Calu3 (cell line): ENCODE results near the gene TERC. TPM values are rescaled to one million over a fixed set of nuclear protein-coding genes. Genes with fewer than 3 reads are reported as not detected.

ENCODE experiments used
- BruUV-seq: library from RNA; stranded (reverse); fragments of 400-500 nt; replicated peaks from 2 replicates; lab custom pipeline; 2021; lab: Mats Ljungman, UMichigan
- CTCF ChIA-PET: fragments of 300-600 bp; sonication (Branson Sonifier 250); formaldehyde crosslinking; loops from one replicate; lab custom pipeline; 2022; ENCODE audit warnings: antibody characterized with exemption; lab: Charles Lee
- DNase-seq: peaks from one replicate; pipeline ENCODE4 v3.0.0; 2022
- H3K27ac Mint-ChIP-seq: one replicate; pipeline ENCODE4 v1.8.0; 2022; ENCODE audit warnings: mixed read lengths; ENCODE audit not compliant: unreplicated experiment
- H3K27me3 Mint-ChIP-seq: one replicate; pipeline ENCODE4 v1.8.0; 2022; ENCODE audit warnings: mixed read lengths; ENCODE audit not compliant: unreplicated experiment
- H3K36me3 Mint-ChIP-seq: one replicate; pipeline ENCODE4 v1.8.0; 2022; ENCODE audit warnings: mild to moderate bottlenecking, moderate library complexity, mixed read lengths; ENCODE audit not compliant: insufficient read depth, unreplicated experiment
- H3K4me1 Mint-ChIP-seq: one replicate; pipeline ENCODE4 v1.8.0; 2022; ENCODE audit warnings: mild to moderate bottlenecking, low read depth, mixed read lengths; ENCODE audit not compliant: unreplicated experiment
- H3K4me3 Mint-ChIP-seq: one replicate; pipeline ENCODE4 v1.8.0; 2022; ENCODE audit warnings: mild to moderate bottlenecking, low read depth, moderate library complexity, mixed read lengths; ENCODE audit not compliant: unreplicated experiment
- H3K9me3 Mint-ChIP-seq: one replicate; pipeline ENCODE4 v1.8.0; 2022; ENCODE audit warnings: low read depth, mixed read lengths; ENCODE audit not compliant: unreplicated experiment
- intact Hi-C: fragments of 100-400 bp; cut with micrococcal nuclease; formaldehyde crosslinking; loops from one replicate; pipeline ENCODE4 v1.10.0; 2022; ENCODE audit not compliant: unreplicated experiment
- total RNA-seq: library from RNA; stranded (reverse); gene quantifications from 2 replicates; pipeline ENCODE4 v1.2.3, GENCODE V29; 2022
- TF ChIP-seq, protein P1 (sequence below): fragments of 200-600 bp; IDR thresholded peaks from one replicate; pipeline ENCODE4 v1.8.0; 2022; ENCODE audit warnings: antibody characterized with exemption; ENCODE audit not compliant: unreplicated experiment

TERC gene
- total RNA-seq, 1 experiment from 2014 or later: 11.0 TPM

DNA sequence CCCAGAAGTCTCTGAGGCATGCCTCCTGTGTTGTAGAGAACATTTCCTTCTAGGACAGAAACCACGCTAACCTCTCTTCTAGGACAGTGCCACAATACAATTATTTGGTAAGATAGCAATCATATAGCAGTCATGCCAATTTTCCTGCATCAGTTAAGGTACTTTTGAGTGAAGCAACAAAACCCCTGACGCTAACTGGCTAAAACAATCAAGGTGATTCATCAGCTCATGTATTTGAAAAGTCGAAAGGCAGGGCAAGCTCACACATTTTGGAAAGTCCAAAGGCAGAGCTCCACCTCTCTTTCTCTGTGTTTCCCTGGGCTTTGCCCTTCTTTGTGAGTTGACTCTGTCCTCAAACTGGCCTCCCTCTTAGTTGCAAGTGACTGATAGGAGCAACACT lies 10.1 kb downstream of the TERC start:
- Mint-ChIP-seq H3K9me3 (peaks cover 10% of the 10 kb centered on the region), H3K36me3 (no peaks in the 10 kb centered on the region), H3K4me3 (no peak overlapping the region), H3K27me3 (no peaks in the 10 kb centered on the region), H3K4me1 (peaks cover 12% of the 10 kb centered on the region), H3K27ac (no peak overlapping the region)
- TF ChIP-seq, protein P1, sequence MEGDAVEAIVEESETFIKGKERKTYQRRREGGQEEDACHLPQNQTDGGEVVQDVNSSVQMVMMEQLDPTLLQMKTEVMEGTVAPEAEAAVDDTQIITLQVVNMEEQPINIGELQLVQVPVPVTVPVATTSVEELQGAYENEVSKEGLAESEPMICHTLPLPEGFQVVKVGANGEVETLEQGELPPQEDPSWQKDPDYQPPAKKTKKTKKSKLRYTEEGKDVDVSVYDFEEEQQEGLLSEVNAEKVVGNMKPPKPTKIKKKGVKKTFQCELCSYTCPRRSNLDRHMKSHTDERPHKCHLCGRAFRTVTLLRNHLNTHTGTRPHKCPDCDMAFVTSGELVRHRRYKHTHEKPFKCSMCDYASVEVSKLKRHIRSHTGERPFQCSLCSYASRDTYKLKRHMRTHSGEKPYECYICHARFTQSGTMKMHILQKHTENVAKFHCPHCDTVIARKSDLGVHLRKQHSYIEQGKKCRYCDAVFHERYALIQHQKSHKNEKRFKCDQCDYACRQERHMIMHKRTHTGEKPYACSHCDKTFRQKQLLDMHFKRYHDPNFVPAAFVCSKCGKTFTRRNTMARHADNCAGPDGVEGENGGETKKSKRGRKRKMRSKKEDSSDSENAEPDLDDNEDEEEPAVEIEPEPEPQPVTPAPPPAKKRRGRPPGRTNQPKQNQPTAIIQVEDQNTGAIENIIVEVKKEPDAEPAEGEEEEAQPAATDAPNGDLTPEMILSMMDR: no peak
- CTCF ChIA-PET: interaction anchor here (0.6 to 1.3 kb wide), 2 partner anchors 14 to 353 kb away, joined by 3 read pairs; no protein-coding TSS in a partner anchor
- no peak for DNase-seq
- BruUV-seq: no TSS peak
- intact Hi-C loops: no loop called here

DNA sequence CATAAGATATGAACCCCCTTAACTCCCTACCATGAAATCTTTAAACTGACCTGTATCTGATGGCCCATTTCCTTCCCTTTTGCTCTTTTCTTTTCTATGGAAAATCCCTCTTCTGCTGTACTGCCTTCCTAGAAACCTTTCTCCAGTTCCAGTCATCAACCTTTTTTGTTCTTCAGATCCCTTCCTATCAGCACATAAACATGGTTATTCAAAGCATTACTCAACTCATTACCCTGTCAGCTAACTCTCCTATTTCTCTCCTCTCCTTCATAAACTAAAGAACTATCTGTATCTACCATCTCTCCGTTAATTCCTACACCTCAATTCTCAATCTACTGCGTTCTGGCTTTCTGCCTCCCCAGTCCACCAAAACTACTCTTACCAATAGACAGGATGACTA lies 13.0 kb downstream of the TERC start:
- intact Hi-C loops: no loop called here
- H3K9me3 Mint-ChIP-seq: peaks cover 5% of the 10 kb centered on the region
- TF ChIP-seq, protein P1: no peak
- no TSS peak for BruUV-seq
- no peak overlapping the region for H3K27ac Mint-ChIP-seq
- peaks cover 24% of the 10 kb centered on the region for H3K4me1 Mint-ChIP-seq
- H3K4me3 Mint-ChIP-seq: no peak overlapping the region
- H3K27me3 Mint-ChIP-seq: peaks cover 9% of the 10 kb centered on the region
- H3K36me3 Mint-ChIP-seq: no peaks in the 10 kb centered on the region
- no peak for DNase-seq
- CTCF ChIA-PET: no interaction called here

GRCh38 chr3:169750665-169751064 lies 14.2 kb downstream of the TERC start:
- no peak for DNase-seq
- BruUV-seq: no TSS peak
- CTCF ChIA-PET: no interaction called here
- TF ChIP-seq, protein P1: no peak
- H3K27me3 Mint-ChIP-seq: peaks cover 14% of the 10 kb centered on the region
- intact Hi-C loops: no loop called here
- H3K4me1 Mint-ChIP-seq: peaks cover 24% of the 10 kb centered on the region
- no peak overlapping the region for H3K27ac Mint-ChIP-seq
- no peaks in the 10 kb centered on the region for H3K36me3 Mint-ChIP-seq
- H3K4me3 Mint-ChIP-seq: no peak overlapping the region
- H3K9me3 Mint-ChIP-seq: no peaks in the 10 kb centered on the region

DNA sequence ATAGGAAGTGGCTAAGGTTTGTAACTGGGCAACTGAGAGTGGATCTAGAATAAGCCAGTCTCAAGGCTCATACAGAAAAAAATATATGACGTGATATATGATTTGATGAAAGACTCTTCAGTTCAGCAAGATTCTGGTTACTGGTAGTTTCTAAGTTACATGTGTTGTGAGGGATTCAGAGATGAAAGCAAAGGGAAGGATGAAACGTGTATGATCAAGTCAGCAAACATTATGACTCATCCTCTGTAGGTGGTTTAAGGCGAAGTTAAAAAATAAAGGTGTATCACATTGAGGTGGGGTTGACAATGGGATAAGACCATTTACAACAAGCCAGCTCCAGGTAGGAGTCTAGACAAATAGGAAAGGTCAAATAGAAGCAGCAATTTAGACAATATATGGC lies 16.2 kb downstream of the TERC start:
- peaks cover 12% of the 10 kb centered on the region for H3K4me1 Mint-ChIP-seq
- H3K4me3 Mint-ChIP-seq: no peak overlapping the region
- no peaks in the 10 kb centered on the region for H3K9me3 Mint-ChIP-seq
- BruUV-seq: no TSS peak
- no peak overlapping the region for H3K27ac Mint-ChIP-seq
- no peak for DNase-seq
- H3K36me3 Mint-ChIP-seq: no peaks in the 10 kb centered on the region
- TF ChIP-seq, protein P1: no peak
- H3K27me3 Mint-ChIP-seq: peaks cover 14% of the 10 kb centered on the region
- CTCF ChIA-PET: no interaction called here
- intact Hi-C loops: loop anchor here (10.0 kb wide), 3 partner anchors 474 to 1234 kb away; no protein-coding TSS in a partner anchor
